DND-41 (cell line): ENCODE measurements around the gene MED10.

Experiments
- ATAC-seq: fragments of 200-7000 bp; cut with Tn5 transposase; 3 replicates; pipeline ENCODE4 v1.9.1; 2021; ENCODE audit warnings: low read depth; ENCODE audit not compliant: insufficient read depth
- DNase-seq: peaks from one replicate; pipeline ENCODE4 v3.0.0-alpha.2; 2020
- H2AFZ ChIP-seq: 2 replicates; pipeline ENCODE4 v1.6.0; 2012; ENCODE audit warnings: low read depth, low read length
- H3K27ac ChIP-seq: 2 replicates; pipeline ENCODE4 v1.5.1; 2012; ENCODE audit warnings: low read length, inconsistent platforms
- H3K27me3 ChIP-seq: fragments of 200-600 bp; sonication (generic); 2 replicates; pipeline ENCODE4 v1.6.0; 2012; ENCODE audit warnings: low read length, mild to moderate bottlenecking, inconsistent platforms; ENCODE audit not compliant: insufficient read depth, poor library complexity
- H3K36me3 ChIP-seq: 2 replicates; pipeline ENCODE4 v1.5.1; 2012; ENCODE audit warnings: low read length, inconsistent platforms; ENCODE audit not compliant: insufficient read depth
- H3K4me1 ChIP-seq: 2 replicates; pipeline ENCODE4 v1.5.1; 2012; ENCODE audit warnings: mild to moderate bottlenecking, low read length; ENCODE audit not compliant: insufficient read depth
- H3K4me2 ChIP-seq: 2 replicates; pipeline ENCODE4 v1.6.0; 2012; ENCODE audit warnings: mild to moderate bottlenecking, moderate library complexity, low read length, inconsistent platforms; ENCODE audit not compliant: insufficient read depth
- H3K4me3 ChIP-seq, 2 experiments: fragments of 200-600 bp in 1 of 2; shearing (Covaris generic) in 1 of 2; 2 replicates each; pipeline ENCODE4 v1.5.1; 2012 to 2016; ENCODE audit warnings: inconsistent platforms in 2 of 2, low read length in 2 of 2, mild to moderate bottlenecking in 2 of 2, low read depth in 1 of 2, moderate library complexity in 1 of 2
- H3K79me2 ChIP-seq: 2 replicates; pipeline ENCODE4 v1.6.0; 2012; ENCODE audit warnings: low read length, inconsistent platforms; ENCODE audit not compliant: insufficient read depth
- H3K9ac ChIP-seq: 2 replicates; pipeline ENCODE4 v1.6.0; 2012; ENCODE audit warnings: low read depth, mild to moderate bottlenecking, inconsistent platforms, low read length, moderate library complexity
- H3K9me3 ChIP-seq: 2 replicates; pipeline ENCODE4 v1.5.1; 2012; ENCODE audit warnings: low read length, moderate library complexity, mild to moderate bottlenecking, inconsistent platforms; ENCODE audit not compliant: insufficient read depth, severe bottlenecking
- H4K20me1 ChIP-seq: 2 replicates; pipeline ENCODE4 v1.6.0; 2012; ENCODE audit warnings: low read length; ENCODE audit not compliant: insufficient read depth
- CTCF ChIP-seq: IDR thresholded peaks from 2 replicates; pipeline ENCODE4 v1.5.1; 2012; ENCODE audit warnings: borderline replicate concordance, low read length, moderate library complexity, mild to moderate bottlenecking; ENCODE audit not compliant: poor library complexity, severe bottlenecking; ENCODE audit errors: extremely low read depth
- EZH2 ChIP-seq: IDR thresholded peaks from 3 replicates; pipeline ENCODE4 v1.6.1; 2012; ENCODE audit warnings: borderline replicate concordance, low read depth, mild to moderate bottlenecking, moderate library complexity, low read length, inconsistent platforms; ENCODE audit not compliant: severe bottlenecking

Gene MED10

GRCh38 chr5:6371079-6371810 is 7.1 kb downstream of the MED10 start:
- Histone ChIP-seq H3K36me3 (peaks cover 85% of the 10 kb centered on the region), H4K20me1 (peaks cover 32% of the 10 kb centered on the region; the same call in 1 of the 2 replicates), H3K9ac (no peak overlapping the region), H3K79me2 (peaks cover 30% of the 10 kb centered on the region), H3K9me3 (no peaks in the 10 kb centered on the region), H3K4me3 (no peak overlapping the region), H3K4me2 (no peak overlapping the region), H3K27ac (no peak overlapping the region), H3K4me1 (peaks cover 9% of the 10 kb centered on the region), H3K27me3 (no peaks in the 10 kb centered on the region), H2AFZ (no peak overlapping the region)
- TF ChIP-seq CTCF: no peak
- DNase-seq (no peak), ATAC-seq (no peak)

- no peak for TF ChIP-seq CTCF
- no peak for TF ChIP-seq EZH2
- Histone ChIP-seq H3K4me2 (no peak overlapping the region), H3K79me2 (peaks cover 23% of the 10 kb centered on the region)
These were observed 7.8 kb downstream of the MED10 start for GRCh38 chr5:6370580-6370979.

GRCh38 chr5:6365977-6366590 is 12.3 kb downstream of the MED10 start:
- H3K4me3 ChIP-seq: no peak overlapping the region
- H4K20me1 ChIP-seq: 0 out of 2 replicates have a peak, but pooled peaks cover 2% of the 10 kb centered on the region
- no peak overlapping the region for H3K27ac ChIP-seq
- DNase-seq (no peak), ATAC-seq (no peak)
- no peaks in the 10 kb centered on the region for H3K79me2 ChIP-seq
- H3K9ac ChIP-seq: no peak overlapping the region
- H3K4me2 ChIP-seq: no peak overlapping the region
- no peaks in the 10 kb centered on the region for H3K27me3 ChIP-seq
- TF ChIP-seq CTCF (no peak), EZH2 (no peak)
- no peak overlapping the region for H2AFZ ChIP-seq
- no peaks in the 10 kb centered on the region for H3K4me1 ChIP-seq
- H3K36me3 ChIP-seq: peaks cover 38% of the 10 kb centered on the region
- H3K9me3 ChIP-seq: no peaks in the 10 kb centered on the region

More at GRCh38 chr5:6370580-6370979, 7.8 kb downstream of the MED10 start:
- Histone ChIP-seq H3K4me3 (no peak overlapping the region), H3K9me3 (no peaks in the 10 kb centered on the region), H3K9ac (no peak overlapping the region), H3K4me1 (peaks cover 2% of the 10 kb centered on the region; the same call in 1 of the 2 replicates), H3K27ac (no peak overlapping the region), H2AFZ (no peak overlapping the region), H3K36me3 (peaks cover 81% of the 10 kb centered on the region), H4K20me1 (peaks cover 25% of the 10 kb centered on the region; the same call in 1 of the 2 replicates), H3K27me3 (no peaks in the 10 kb centered on the region)
- DNase-seq (no peak), ATAC-seq (peak; percentile 30; the same call in 1 of the 3 replicates)
